Upper lobe of left lung (tissue), 4 donors: ENCODE results near the gene MRPL18.

ENCODE experiments used
- EP300 ChIP-seq, 4 donors: sonication (generic); formaldehyde crosslinking; IDR thresholded peaks; one replicate each; pipeline ENCODE4 v1.5.1; 2017; ENCODE audit warnings: antibody characterized with exemption in 4 of 4, control low read depth in 2 of 4
- POLR2A ChIP-seq, 4 donors: fragments of 450-650 bp; IDR thresholded peaks; one replicate each; pipeline ENCODE4 v1.5.1; 2016 to 2017; ENCODE audit warnings: antibody characterized with exemption in 4 of 4, mild to moderate bottlenecking in 2 of 4
- TF ChIP-seq, protein P1 (sequence below), 6 experiments: fragments of 450-650 bp in 4 of 6; fragments of 200-600 bp in 2 of 6; sonication (generic) in 2 of 6; IDR thresholded peaks; one replicate each; pipeline ENCODE4 v1.5.1; 2016 to 2019; ENCODE audit warnings: antibody characterized with exemption in 6 of 6

- TF ChIP-seq POLR2A (IDR thresholded peaks at IDR 0.05) (no peak), EP300 (IDR thresholded peaks at IDR 0.05) (no peak)
- TF ChIP-seq, protein P1, sequence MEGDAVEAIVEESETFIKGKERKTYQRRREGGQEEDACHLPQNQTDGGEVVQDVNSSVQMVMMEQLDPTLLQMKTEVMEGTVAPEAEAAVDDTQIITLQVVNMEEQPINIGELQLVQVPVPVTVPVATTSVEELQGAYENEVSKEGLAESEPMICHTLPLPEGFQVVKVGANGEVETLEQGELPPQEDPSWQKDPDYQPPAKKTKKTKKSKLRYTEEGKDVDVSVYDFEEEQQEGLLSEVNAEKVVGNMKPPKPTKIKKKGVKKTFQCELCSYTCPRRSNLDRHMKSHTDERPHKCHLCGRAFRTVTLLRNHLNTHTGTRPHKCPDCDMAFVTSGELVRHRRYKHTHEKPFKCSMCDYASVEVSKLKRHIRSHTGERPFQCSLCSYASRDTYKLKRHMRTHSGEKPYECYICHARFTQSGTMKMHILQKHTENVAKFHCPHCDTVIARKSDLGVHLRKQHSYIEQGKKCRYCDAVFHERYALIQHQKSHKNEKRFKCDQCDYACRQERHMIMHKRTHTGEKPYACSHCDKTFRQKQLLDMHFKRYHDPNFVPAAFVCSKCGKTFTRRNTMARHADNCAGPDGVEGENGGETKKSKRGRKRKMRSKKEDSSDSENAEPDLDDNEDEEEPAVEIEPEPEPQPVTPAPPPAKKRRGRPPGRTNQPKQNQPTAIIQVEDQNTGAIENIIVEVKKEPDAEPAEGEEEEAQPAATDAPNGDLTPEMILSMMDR (IDR thresholded peaks at IDR 0.05) = no peak
Observed at GRCh38 chr6:159756508-159756907, 33.8 kb upstream of the MRPL18 start.
